Heart left ventricle (tissue), 13 donors: ENCODE data around the gene PPP1R2.

Source experiments
- CTCF ChIP-seq, 12 donors: fragments of 200-600 bp; sonication (generic) in 4 of 12; IDR thresholded peaks; one replicate each; pipeline versions ENCODE4 v1.5.0 to v1.8.0; 2018 to 2022; ENCODE audit warnings: antibody characterized with exemption in 12 of 12, mild to moderate bottlenecking in 5 of 12
- POLR2A ChIP-seq, 2 donors: fragments of 450-650 bp; IDR thresholded peaks; one replicate each; pipeline ENCODE4 v1.6.1; 2017; ENCODE audit warnings: antibody characterized with exemption in 2 of 2, mild to moderate bottlenecking in 2 of 2, moderate library complexity in 2 of 2
- donor health status: ischemic (EF 13 %, LVEDD 7.1; RV severe dilation, severe dysfunction).
- donor health status: DM: no; HTN: yes; CAD: no.
- donor health status: DM: no; HTN: no; CAD: no.
- donor health status: ischemic (EF 25% LVEDD 6.9; RV normal size, moderate dysfunction).
- donor health status: ischemic (EF 25% LVEDD 5.7; RV mildly dilated, moderate dysfunction).
- donor health status: ischemic (EF 35%, LVEDD 5.7; RV mildly dilated, moderate dysfunction).
- donor health status: nonischemic (EF 11% LVEDD 7.7; RV severe dilation, severe dysfunction).
- donor health status: DM: yes; HTN: yes; CAD: no.
- donor health status: PGD.
- donor health status: ischemic (EF 29% LVEDD 5.4; RV normal size, mild dysfunction).
- donor health status: nonischemic (EF 23%, LVEDD 6.1; RV moderate dilation, normal function).

GRCh38 chr3:195591220-195591619, 48.1 kb upstream of the PPP1R2 start:
- TF ChIP-seq CTCF (IDR thresholded peaks at IDR 0.05) (no peak), POLR2A (IDR thresholded peaks at IDR 0.05) (no peak)
